Measurements from ENCODE around the gene GDA. TPM values are rescaled to one million over a fixed set of nuclear protein-coding genes. Genes with fewer than 3 reads are reported as not detected.

Gene GDA
- total and polyA plus RNA-seq, 4 donors = 0.37 to 24.4 (median 19.5) TPM

GRCh38 chr9:72251589-72251988, 102.3 kb downstream of the GDA start:
- no peak for TF ChIP-seq RXRA (IDR thresholded peaks at IDR 0.05)
- no peak for TF ChIP-seq FOXA1 (IDR thresholded peaks at IDR 0.05)
- TF ChIP-seq JUND (IDR thresholded peaks at IDR 0.05) = no peak
- no peak for TF ChIP-seq TAF1 (conservative IDR thresholded peaks at IDR 0.05)
- no peak for TF ChIP-seq ATF3 (IDR thresholded peaks at IDR 0.05)
- no peak for TF ChIP-seq MAX (IDR thresholded peaks at IDR 0.05)
- no peak for TF ChIP-seq YY1 (IDR thresholded peaks at IDR 0.05)
- no peak for TF ChIP-seq NR2F2 (IDR thresholded peaks at IDR 0.05)
- no peak for TF ChIP-seq RAD21 (IDR thresholded peaks at IDR 0.05)
- no peak for TF ChIP-seq EGR1 (IDR thresholded peaks at IDR 0.05; ENCODE audit: low read depth in 2 of 2)
- Histone ChIP-seq H3K36me3 (ENCODE audit: control insufficient read depth in 4 of 4, insufficient read depth in 3 of 4, low read depth in 1 of 4, low read length in 3 of 4) (peaks cover 2 to 23% (median 20%) of the 10 kb centered on the region in 4 donors), H3K27me3 (ENCODE audit: control insufficient read depth in 4 of 4, insufficient read depth in 4 of 4, low read length in 3 of 4) (no peaks in the 10 kb centered on the region), H3K4me3 (ENCODE audit: low read depth in 1 of 3, low read length in 3 of 3) (no peak overlapping the region), H3K27ac (ENCODE audit: low read depth in 1 of 2, low read length in 2 of 2) (no peak overlapping the region), H3K9ac (ENCODE audit: low read depth in 1 of 2, low read length in 2 of 2) (no peak overlapping the region), H3K9me3 (ENCODE audit: control insufficient read depth in 4 of 4, low read length in 3 of 4) (no peaks in the 10 kb centered on the region), H3K4me1 (ENCODE audit: control insufficient read depth in 4 of 4, insufficient read depth in 4 of 4, low read length in 3 of 4) (peaks cover 0 to 4% (median 0%) of the 10 kb centered on the region in 4 donors)
- WGBS = 92% methylated on average over 1 of the region's 1 CpG
- no peak for DNase-seq (ENCODE audit: low spot score)

- no peak overlapping the region for H3K27ac ChIP-seq (ENCODE audit: low read depth in 1 of 2, low read length in 2 of 2)
- no peak for DNase-seq (ENCODE audit: low spot score)
- H3K36me3 ChIP-seq (ENCODE audit: control insufficient read depth in 4 of 4, insufficient read depth in 3 of 4, low read depth in 1 of 4, low read length in 3 of 4) = peaks cover 2 to 14% (median 11%) of the 10 kb centered on the region in 4 donors
- no peaks in the 10 kb centered on the region for H3K9me3 ChIP-seq (ENCODE audit: control insufficient read depth in 4 of 4, low read length in 3 of 4)
- TF ChIP-seq JUND (IDR thresholded peaks at IDR 0.05) = no peak
- TF ChIP-seq HNF4G (IDR thresholded peaks at IDR 0.05) = no peak
- TF ChIP-seq EGR1 (IDR thresholded peaks at IDR 0.05; ENCODE audit: low read depth in 2 of 2) = no peak
- TF ChIP-seq YY1 (IDR thresholded peaks at IDR 0.05) = no peak
- TF ChIP-seq SP1 (IDR thresholded peaks at IDR 0.05) = no peak
- no peak for TF ChIP-seq FOXA2 (IDR thresholded peaks at IDR 0.05)
- TF ChIP-seq CTCF (IDR thresholded peaks at IDR 0.05; ENCODE audit: low read depth, low read length, missing input control) = no peak
- no peak for TF ChIP-seq RXRA (IDR thresholded peaks at IDR 0.05)
- no peak for TF ChIP-seq MAX (IDR thresholded peaks at IDR 0.05)
- no peak for TF ChIP-seq GABPA (IDR thresholded peaks at IDR 0.05 in 1 of 2, conservative IDR thresholded peaks at IDR 0.05 in 1 of 2)
- TF ChIP-seq FOXA1 (IDR thresholded peaks at IDR 0.05) = no peak
- TF ChIP-seq TAF1 (conservative IDR thresholded peaks at IDR 0.05) = no peak
- TF ChIP-seq REST (IDR thresholded peaks at IDR 0.05) = no peak
- TF ChIP-seq RAD21 (IDR thresholded peaks at IDR 0.05) = no peak
- no peak for TF ChIP-seq ZBTB33 (IDR thresholded peaks at IDR 0.05)
- TF ChIP-seq ATF3 (IDR thresholded peaks at IDR 0.05) = no peak
- no peak for TF ChIP-seq NR2F2 (IDR thresholded peaks at IDR 0.05)
- no peak for TF ChIP-seq HNF4A (conservative IDR thresholded peaks at IDR 0.05)
- H3K27me3 ChIP-seq (ENCODE audit: control insufficient read depth in 4 of 4, insufficient read depth in 4 of 4, low read length in 3 of 4) = no peaks in the 10 kb centered on the region
- no peak overlapping the region for H3K4me3 ChIP-seq (ENCODE audit: low read depth in 1 of 3, low read length in 3 of 3)
- 65% methylated on average over 3 of the region's 3 CpGs for WGBS
- no peak overlapping the region for H3K9ac ChIP-seq (ENCODE audit: low read depth in 1 of 2, low read length in 2 of 2)
- peaks cover 0 to 2% (median 0%) of the 10 kb centered on the region in 4 donors for H3K4me1 ChIP-seq (ENCODE audit: control insufficient read depth in 4 of 4, insufficient read depth in 4 of 4, low read length in 3 of 4)
These were observed 105.8 kb downstream of the GDA start for GRCh38 chr9:72254901-72255545.
